Measurements from ENCODE around the gene FHL2. TPM values are rescaled to one million over a fixed set of nuclear protein-coding genes. Genes with fewer than 3 reads are reported as not detected.

FHL2 gene
- total RNA-seq, 4 donors from 2014 or later, result 14.9 to 31.8 (median 21.4) TPM

DNA sequence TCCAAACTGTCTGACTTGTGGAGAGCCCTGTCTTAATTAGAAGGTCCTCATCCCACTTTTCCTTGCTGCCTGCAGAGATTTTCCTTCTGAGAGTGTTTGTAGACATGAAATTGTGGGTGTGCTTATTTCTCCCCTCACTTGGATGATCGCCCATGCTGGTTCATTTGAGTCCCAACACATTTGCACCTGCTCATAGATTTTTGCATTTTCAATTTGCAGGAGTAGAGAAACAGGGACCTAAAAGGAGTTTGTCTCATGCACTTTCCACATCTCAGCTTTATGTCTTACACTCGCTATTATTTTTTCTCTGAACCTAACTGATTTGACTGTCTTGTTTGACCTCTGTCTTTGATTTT is 33.2 kb upstream of the FHL2 start:
- Histone ChIP-seq H3K27ac (peak overlapping the region; percentile 42 to 67 (median 58)), H3K4me3 (no peak overlapping the region), H3K27me3 (no peaks in the 10 kb centered on the region), H3K36me3 (no peaks in the 10 kb centered on the region), H3K9me3 (no peaks in the 10 kb centered on the region), H3K4me1 (peaks cover 12 to 17% of the 10 kb centered on the region in 2 donors)
- TF ChIP-seq, protein P1, sequence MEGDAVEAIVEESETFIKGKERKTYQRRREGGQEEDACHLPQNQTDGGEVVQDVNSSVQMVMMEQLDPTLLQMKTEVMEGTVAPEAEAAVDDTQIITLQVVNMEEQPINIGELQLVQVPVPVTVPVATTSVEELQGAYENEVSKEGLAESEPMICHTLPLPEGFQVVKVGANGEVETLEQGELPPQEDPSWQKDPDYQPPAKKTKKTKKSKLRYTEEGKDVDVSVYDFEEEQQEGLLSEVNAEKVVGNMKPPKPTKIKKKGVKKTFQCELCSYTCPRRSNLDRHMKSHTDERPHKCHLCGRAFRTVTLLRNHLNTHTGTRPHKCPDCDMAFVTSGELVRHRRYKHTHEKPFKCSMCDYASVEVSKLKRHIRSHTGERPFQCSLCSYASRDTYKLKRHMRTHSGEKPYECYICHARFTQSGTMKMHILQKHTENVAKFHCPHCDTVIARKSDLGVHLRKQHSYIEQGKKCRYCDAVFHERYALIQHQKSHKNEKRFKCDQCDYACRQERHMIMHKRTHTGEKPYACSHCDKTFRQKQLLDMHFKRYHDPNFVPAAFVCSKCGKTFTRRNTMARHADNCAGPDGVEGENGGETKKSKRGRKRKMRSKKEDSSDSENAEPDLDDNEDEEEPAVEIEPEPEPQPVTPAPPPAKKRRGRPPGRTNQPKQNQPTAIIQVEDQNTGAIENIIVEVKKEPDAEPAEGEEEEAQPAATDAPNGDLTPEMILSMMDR (IDR thresholded peaks at IDR 0.05 in 4 of 5, conservative IDR thresholded peaks at IDR 0.05 in 1 of 5), result no peak
- TF ChIP-seq POLR2A (IDR thresholded peaks at IDR 0.05), result no peak
- in situ Hi-C loops (cut with MboI; ENCODE audit: low sequenced_read_pairs in 4 of 4), result no loop called here
- ATAC-seq (no peak), DNase-seq (no peak)
- intact Hi-C loops (cut with DNase I; ENCODE audit: low total_unique reads), result no loop called here

DNA sequence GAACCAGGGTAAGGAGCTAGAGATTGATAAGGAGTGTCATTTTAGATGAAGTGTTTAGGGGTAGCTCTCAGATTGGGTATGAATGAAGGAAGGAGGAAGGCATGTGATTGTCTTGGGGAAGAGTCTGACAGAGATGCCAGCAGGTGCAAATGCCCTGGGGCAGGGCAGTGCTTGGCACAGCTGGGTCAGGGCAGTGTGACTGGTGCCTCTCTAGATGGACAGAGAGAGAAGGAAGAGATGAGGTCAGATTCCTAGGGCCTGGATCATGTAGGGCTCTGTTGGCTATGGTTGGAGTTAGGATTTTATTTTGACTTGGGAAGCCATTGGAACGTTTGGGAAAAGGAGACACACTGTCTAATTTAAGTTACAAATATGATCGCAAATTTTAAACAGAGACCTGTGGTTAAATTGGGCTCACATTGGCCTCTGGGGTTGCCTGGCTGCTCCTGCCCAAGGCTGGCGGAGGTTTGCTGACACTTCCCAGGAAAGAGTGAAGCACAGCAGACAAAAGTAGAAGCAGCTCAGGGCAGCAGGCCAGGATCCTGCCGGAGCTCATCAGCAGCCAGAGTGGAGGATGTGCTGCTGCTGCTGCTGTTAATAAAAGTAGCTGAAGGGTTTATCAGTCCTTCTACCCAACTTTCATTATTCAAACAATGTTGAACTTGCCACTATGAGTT is 32.7 kb upstream of the FHL2 start:
- peak overlapping the region; percentile 42 to 67 (median 58) for H3K27ac ChIP-seq
- DNase-seq, result peak; percentile 64 to 71
- peaks cover 12 to 17% of the 10 kb centered on the region in 2 donors for H3K4me1 ChIP-seq
- no peaks in the 10 kb centered on the region for H3K27me3 ChIP-seq
- H3K9me3 ChIP-seq, result no peaks in the 10 kb centered on the region
- TF ChIP-seq, protein P1 (IDR thresholded peaks at IDR 0.05 in 4 of 5, conservative IDR thresholded peaks at IDR 0.05 in 1 of 5), result no peak
- no peak for TF ChIP-seq POLR2A (IDR thresholded peaks at IDR 0.05)
- no peaks in the 10 kb centered on the region for H3K36me3 ChIP-seq
- intact Hi-C loops (cut with DNase I; ENCODE audit: low total_unique reads) (no loop called here), in situ Hi-C loops (cut with MboI; ENCODE audit: low sequenced_read_pairs in 4 of 4) (no loop called here)
- ATAC-seq, result peak; percentile 83
- H3K4me3 ChIP-seq, result no peak overlapping the region

DNA sequence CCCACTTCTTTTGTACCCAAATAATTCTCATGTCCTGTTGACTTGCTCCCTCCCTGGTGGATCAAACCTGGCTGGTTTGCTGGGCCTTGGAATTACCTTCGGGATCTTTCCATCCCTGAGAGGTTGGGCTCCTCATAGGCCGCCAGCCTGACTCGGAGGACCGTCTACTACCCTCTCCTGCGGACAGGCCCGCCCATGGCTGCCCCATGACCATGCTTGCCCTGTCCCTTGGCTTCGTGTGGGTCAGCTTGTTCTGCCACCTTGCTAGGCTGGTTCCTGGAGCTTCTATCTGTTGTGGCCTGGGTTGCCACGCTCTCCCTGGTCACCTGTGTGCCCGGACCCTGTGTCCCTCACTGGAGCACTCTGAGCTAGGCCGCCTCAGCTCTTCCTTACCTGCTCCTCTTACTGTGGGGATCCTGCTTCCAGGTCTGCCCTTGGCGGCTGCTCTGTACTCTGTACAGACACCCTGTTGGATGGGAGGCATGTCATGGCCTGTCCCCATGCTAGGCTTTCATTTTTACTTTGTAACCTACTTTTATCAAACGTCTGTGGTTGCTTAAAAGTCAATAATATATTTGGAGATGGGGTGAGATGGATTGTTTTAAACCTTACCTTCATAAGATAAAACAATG is 29.7 kb upstream of the FHL2 start:
- DNase-seq (no peak), ATAC-seq (no peak)
- TF ChIP-seq, protein P1 (IDR thresholded peaks at IDR 0.05 in 4 of 5, conservative IDR thresholded peaks at IDR 0.05 in 1 of 5), result no peak
- TF ChIP-seq POLR2A (IDR thresholded peaks at IDR 0.05), result no peak
- in situ Hi-C loops (cut with MboI; ENCODE audit: low sequenced_read_pairs in 4 of 4), result no loop called here
- no peaks in the 10 kb centered on the region for H3K36me3 ChIP-seq
- H3K9me3 ChIP-seq, result no peaks in the 10 kb centered on the region
- H3K4me1 ChIP-seq, result peaks cover 12% of the 10 kb centered on the region in 2 donors
- no peak overlapping the region for H3K27ac ChIP-seq
- H3K4me3 ChIP-seq, result no peak overlapping the region
- no peaks in the 10 kb centered on the region for H3K27me3 ChIP-seq
- intact Hi-C loops (cut with DNase I; ENCODE audit: low total_unique reads), result no loop called here

DNA sequence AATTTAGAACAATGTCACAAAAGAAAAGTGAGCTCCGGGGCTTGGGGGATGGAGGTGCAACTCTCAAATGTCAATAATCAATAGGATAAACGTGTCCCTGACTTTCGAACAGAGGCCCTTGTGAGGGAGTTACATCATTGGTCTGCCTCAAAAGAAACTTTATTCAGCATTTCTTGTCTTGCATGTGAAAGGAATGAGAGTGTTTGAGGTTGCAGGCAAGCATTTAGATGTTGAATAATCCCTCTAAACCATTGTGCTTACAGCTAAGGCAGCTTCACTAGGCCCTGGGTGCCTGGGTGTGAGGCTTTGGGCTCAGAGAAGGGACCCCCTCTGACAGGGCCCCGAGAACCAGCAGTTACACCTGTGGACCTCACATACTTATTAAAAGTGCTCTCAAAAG is 28.6 kb upstream of the FHL2 start:
- peaks cover 7% of the 10 kb centered on the region in 2 donors for H3K4me1 ChIP-seq
- H3K36me3 ChIP-seq, result no peaks in the 10 kb centered on the region
- DNase-seq (no peak), ATAC-seq (no peak)
- no peak overlapping the region for H3K27ac ChIP-seq
- in situ Hi-C loops (cut with MboI; ENCODE audit: low sequenced_read_pairs in 4 of 4) (no loop called here), intact Hi-C loops (cut with DNase I; ENCODE audit: low total_unique reads) (no loop called here)
- no peak overlapping the region for H3K4me3 ChIP-seq
- H3K27me3 ChIP-seq, result no peaks in the 10 kb centered on the region
- TF ChIP-seq POLR2A (IDR thresholded peaks at IDR 0.05), result no peak
- TF ChIP-seq, protein P1 (IDR thresholded peaks at IDR 0.05 in 4 of 5, conservative IDR thresholded peaks at IDR 0.05 in 1 of 5), result no peak
- H3K9me3 ChIP-seq, result no peaks in the 10 kb centered on the region

Data from gastrocnemius medialis (tissue), 4 donors.